Fibroblast of skin of left biceps (primary cell): ENCODE measurements around the gene PNPLA4.

Experiments used
- DNase-seq, 2 experiments: peaks; one replicate each; pipeline ENCODE4 v3.0.0-alpha.2; 2013; ENCODE audit warnings: low read depth in 2 of 2

The PNPLA4 gene

DNA sequence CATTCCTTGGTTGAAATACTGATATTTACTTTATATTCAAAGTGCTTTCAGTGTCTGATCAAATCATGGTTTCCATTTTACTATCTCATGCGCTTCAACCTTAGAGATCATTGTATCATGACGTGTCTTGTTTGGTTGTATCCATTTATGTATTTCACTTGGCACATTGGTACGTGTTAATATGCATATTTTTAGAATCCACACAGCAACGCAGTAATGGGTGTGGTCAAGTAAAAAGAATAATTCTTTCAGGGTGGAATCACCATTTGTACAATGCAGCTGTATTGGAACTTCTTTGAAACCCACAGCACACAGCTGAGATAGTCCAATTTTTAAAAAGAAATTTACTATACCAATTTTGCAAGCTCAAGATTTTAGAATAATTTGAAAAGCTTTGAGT is 55.2 kb downstream of the PNPLA4 start:
- no peak for DNase-seq

DNA sequence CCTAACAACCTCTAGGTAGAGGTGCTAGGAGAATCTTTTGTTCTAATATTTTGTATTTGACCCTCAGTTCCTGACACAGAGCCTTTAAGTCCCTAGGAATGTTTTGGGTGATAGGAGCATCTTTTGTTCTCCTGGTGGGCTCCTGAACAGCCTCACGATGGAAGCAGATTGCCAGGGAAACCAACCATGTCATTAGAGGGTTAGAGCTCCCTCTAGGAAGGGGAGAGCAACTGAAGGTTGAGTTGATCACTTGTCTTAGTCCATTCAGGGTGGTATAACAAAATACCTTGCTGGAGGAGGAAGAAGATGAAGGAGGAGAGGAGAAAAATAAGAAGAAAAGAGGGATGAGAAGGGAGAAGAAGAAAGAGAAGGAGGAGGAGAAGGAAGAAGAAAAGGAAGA is 75.0 kb downstream of the PNPLA4 start:
- no peak for DNase-seq
